Keratinocyte (primary cell): ENCODE data around the gene POU6F2. TPM values are rescaled to one million over a fixed set of nuclear protein-coding genes. Genes with fewer than 3 reads are reported as not detected.

Experiments
- DNase-seq: peaks from one replicate; pipeline ENCODE4 v3.0.0-alpha.2; 2011; ENCODE audit warnings: low read depth, missing footprints, low spot score
- FAIRE-seq: peaks from 2 replicates; lab custom pipeline; 2011; peaks lifted over from hg19 to GRCh38; lab: Jason Lieb, UNC
- H2AFZ ChIP-seq: 2 replicates; pipeline ENCODE4 v1.6.0; 2012; ENCODE audit warnings: low read length, control low read depth, inconsistent platforms; ENCODE audit not compliant: control insufficient read depth
- H3K27ac ChIP-seq: 2 replicates; pipeline ENCODE4 v1.5.1; 2011; ENCODE audit warnings: low read length; ENCODE audit not compliant: control insufficient read depth, insufficient read depth
- H3K27me3 ChIP-seq: 3 replicates; pipeline ENCODE4 v1.6.0; 2011; ENCODE audit warnings: low read length; ENCODE audit not compliant: control insufficient read depth, insufficient read depth; ENCODE audit errors: extremely low read depth
- H3K36me3 ChIP-seq, 2 experiments: 2 replicates in 1 of 2; 3 replicates in 1 of 2; pipeline ENCODE4 v1.5.1; 2011; ENCODE audit warnings: low read length in 2 of 2, mild to moderate bottlenecking in 1 of 2; ENCODE audit not compliant: control insufficient read depth in 2 of 2, insufficient read depth in 2 of 2; ENCODE audit errors: extremely low read depth in 1 of 2
- H3K4me1 ChIP-seq: 3 replicates; pipeline ENCODE4 v1.5.1; 2011; ENCODE audit warnings: low read length; ENCODE audit not compliant: control insufficient read depth, insufficient read depth; ENCODE audit errors: extremely low read depth
- H3K4me2 ChIP-seq: 3 replicates; pipeline ENCODE4 v1.6.0; 2011; ENCODE audit warnings: low read depth, low read length; ENCODE audit not compliant: control insufficient read depth, insufficient read depth; ENCODE audit errors: extremely low read depth
- H3K4me3 ChIP-seq, 3 experiments: fragments of 200-600 bp in 1 of 3; sonication (generic) in 1 of 3; 2 replicates in 2 of 3; 3 replicates in 1 of 3; pipeline ENCODE4 v1.5.1; 2011 to 2016; ENCODE audit warnings: low read length in 3 of 3, mild to moderate bottlenecking in 3 of 3, control low read depth in 2 of 3, inconsistent platforms in 1 of 3, low read depth in 1 of 3, mixed read lengths in 1 of 3, mixed run types in 1 of 3, moderate library complexity in 1 of 3; ENCODE audit not compliant: control insufficient read depth in 2 of 3, insufficient read depth in 2 of 3; ENCODE audit errors: extremely low read depth in 1 of 3
- H3K79me2 ChIP-seq: 2 replicates; pipeline ENCODE4 v1.6.0; 2012; ENCODE audit warnings: low read length; ENCODE audit not compliant: control insufficient read depth, insufficient read depth
- H3K9ac ChIP-seq: 3 replicates; pipeline ENCODE4 v1.6.0; 2011; ENCODE audit warnings: low read length; ENCODE audit not compliant: control insufficient read depth, insufficient read depth; ENCODE audit errors: extremely low read depth
- H3K9me1 ChIP-seq: 3 replicates; pipeline ENCODE4 v1.6.0; 2011; ENCODE audit warnings: low read length; ENCODE audit not compliant: control insufficient read depth, insufficient read depth; ENCODE audit errors: extremely low read depth
- H3K9me3 ChIP-seq: 2 replicates; pipeline ENCODE4 v1.5.1; 2012; ENCODE audit warnings: low read depth, low read length; ENCODE audit not compliant: control insufficient read depth
- H4K20me1 ChIP-seq: 3 replicates; pipeline ENCODE4 v1.6.0; 2011; ENCODE audit warnings: low read length; ENCODE audit not compliant: control insufficient read depth, insufficient read depth; ENCODE audit errors: extremely low read depth
- EZH2 ChIP-seq: IDR thresholded peaks from one replicate; pipeline ENCODE4 v1.6.1; 2012; ENCODE audit warnings: inconsistent platforms, mild to moderate bottlenecking, low read length, moderate library complexity
- dilution Hi-C: fragments of 300-500 bp; cut with MboI; formaldehyde crosslinking; loops from one replicate; pipeline ENCODE4 v1.7.0; 2020; ENCODE audit warnings: low sequenced_read_pairs; ENCODE audit not compliant: extremely low pct_ligation_motif_present
- polyA plus RNA-seq, 5 experiments: library from polyadenylated mRNA; depleted of rRNA in 3 of 5; stranded (reverse) in 3 of 5; stranded (forward) in 1 of 5; unstranded in 1 of 5; fragments of >200 nt; gene quantifications; 1 replicate in 1 of 5; 2 replicates in 3 of 5; 3 replicates in 1 of 5; pipeline versions ENCODE4 v1.2.1 to v1.2.3, GENCODE V29; 2011 to 2012; ENCODE audit warnings: missing spikeins in 2 of 5, low read depth in 1 of 5, low replicate concordance in 1 of 5
- TF ChIP-seq, protein P1 (sequence below), 3 experiments: IDR thresholded peaks in 1 of 3; conservative IDR thresholded peaks in 1 of 3; optimal IDR thresholded peaks in 1 of 3; 2 replicates in 2 of 3; 3 replicates in 1 of 3; pipeline versions ENCODE3 to v1.5.1; 2011; ENCODE audit warnings: low read length in 3 of 3, mild to moderate bottlenecking in 3 of 3, moderate library complexity in 2 of 3, control low read depth in 1 of 3, inconsistent platforms in 1 of 3; ENCODE audit not compliant: insufficient read depth in 2 of 3; ENCODE audit errors: extremely low read depth in 1 of 3

The POU6F2 gene
- polyA plus RNA-seq, 1 donor (not counting 4 experiments of a cell fraction or from before 2014, with no cell fraction given) = not detected

GRCh38 chr7:39210362-39210761 is 232.7 kb downstream of the POU6F2 start:
- H3K79me2 ChIP-seq = no peaks in the 10 kb centered on the region
- no peak overlapping the region for H3K4me3 ChIP-seq
- DNase-seq (no peak), FAIRE-seq (no peak)
- H3K4me1 ChIP-seq = no peaks in the 10 kb centered on the region
- H3K27ac ChIP-seq = no peak overlapping the region
- H3K27me3 ChIP-seq = no peaks in the 10 kb centered on the region
- no peak overlapping the region for H3K9ac ChIP-seq
- no peaks in the 10 kb centered on the region for H3K9me3 ChIP-seq
- no peak overlapping the region for H3K4me2 ChIP-seq
- H3K9me1 ChIP-seq = no peaks in the 10 kb centered on the region
- H4K20me1 ChIP-seq = no peaks in the 10 kb centered on the region
- TF ChIP-seq EZH2 = no peak
- TF ChIP-seq, protein P1, sequence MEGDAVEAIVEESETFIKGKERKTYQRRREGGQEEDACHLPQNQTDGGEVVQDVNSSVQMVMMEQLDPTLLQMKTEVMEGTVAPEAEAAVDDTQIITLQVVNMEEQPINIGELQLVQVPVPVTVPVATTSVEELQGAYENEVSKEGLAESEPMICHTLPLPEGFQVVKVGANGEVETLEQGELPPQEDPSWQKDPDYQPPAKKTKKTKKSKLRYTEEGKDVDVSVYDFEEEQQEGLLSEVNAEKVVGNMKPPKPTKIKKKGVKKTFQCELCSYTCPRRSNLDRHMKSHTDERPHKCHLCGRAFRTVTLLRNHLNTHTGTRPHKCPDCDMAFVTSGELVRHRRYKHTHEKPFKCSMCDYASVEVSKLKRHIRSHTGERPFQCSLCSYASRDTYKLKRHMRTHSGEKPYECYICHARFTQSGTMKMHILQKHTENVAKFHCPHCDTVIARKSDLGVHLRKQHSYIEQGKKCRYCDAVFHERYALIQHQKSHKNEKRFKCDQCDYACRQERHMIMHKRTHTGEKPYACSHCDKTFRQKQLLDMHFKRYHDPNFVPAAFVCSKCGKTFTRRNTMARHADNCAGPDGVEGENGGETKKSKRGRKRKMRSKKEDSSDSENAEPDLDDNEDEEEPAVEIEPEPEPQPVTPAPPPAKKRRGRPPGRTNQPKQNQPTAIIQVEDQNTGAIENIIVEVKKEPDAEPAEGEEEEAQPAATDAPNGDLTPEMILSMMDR (optimal IDR thresholded peaks at IDR 0.05 in 1 of 3, IDR thresholded peaks at IDR 0.05 in 1 of 3, conservative IDR thresholded peaks at IDR 0.05 in 1 of 3; ENCODE audit: extremely low read depth in 1 of 3, insufficient read depth in 2 of 3, low read length in 3 of 3) = no peak
- dilution Hi-C loops = no loop called here
- no peak overlapping the region for H2AFZ ChIP-seq
- H3K36me3 ChIP-seq = no peaks in the 10 kb centered on the region

GRCh38 chr7:39211581-39211980 is 233.9 kb downstream of the POU6F2 start:
- H3K9me3 ChIP-seq = no peaks in the 10 kb centered on the region
- H3K4me3 ChIP-seq = no peak overlapping the region
- no peak overlapping the region for H2AFZ ChIP-seq
- no peaks in the 10 kb centered on the region for H4K20me1 ChIP-seq
- no peak overlapping the region for H3K27ac ChIP-seq
- H3K36me3 ChIP-seq = no peaks in the 10 kb centered on the region
- H3K79me2 ChIP-seq = no peaks in the 10 kb centered on the region
- FAIRE-seq (no peak), DNase-seq (no peak)
- H3K9ac ChIP-seq = no peak overlapping the region
- H3K27me3 ChIP-seq = no peaks in the 10 kb centered on the region
- no peaks in the 10 kb centered on the region for H3K9me1 ChIP-seq
- H3K4me1 ChIP-seq = no peaks in the 10 kb centered on the region
- dilution Hi-C loops = no loop called here
- TF ChIP-seq, protein P1 (optimal IDR thresholded peaks at IDR 0.05 in 1 of 3, IDR thresholded peaks at IDR 0.05 in 1 of 3, conservative IDR thresholded peaks at IDR 0.05 in 1 of 3; ENCODE audit: extremely low read depth in 1 of 3, insufficient read depth in 2 of 3, low read length in 3 of 3) = no peak
- no peak for TF ChIP-seq EZH2
- no peak overlapping the region for H3K4me2 ChIP-seq
